Prostate gland (tissue), 2 donors: ENCODE measurements around the gene AQP12B.

ENCODE experiments used
- CTCF ChIP-seq, 4 experiments: fragments of 200-600 bp in 2 of 4; fragments of 450-650 bp in 2 of 4; sonication (generic) in 2 of 4; IDR thresholded peaks; 1 replicate in 3 of 4; 2 replicates in 1 of 4; pipeline ENCODE4 v1.5.1; 2016 to 2019; ENCODE audit warnings: antibody characterized with exemption in 4 of 4, mild to moderate bottlenecking in 2 of 4, moderate library complexity in 2 of 4
- POLR2A ChIP-seq: fragments of 450-650 bp; IDR thresholded peaks from one replicate; pipeline ENCODE4 v1.6.1; 2016; ENCODE audit warnings: antibody characterized with exemption, mild to moderate bottlenecking
- POLR2AphosphoS5 ChIP-seq: sonication (generic); formaldehyde crosslinking; IDR thresholded peaks from one replicate; pipeline ENCODE4 v1.6.1; 2017; ENCODE audit warnings: antibody characterized with exemption

- no peak for TF ChIP-seq POLR2AphosphoS5
- TF ChIP-seq CTCF (IDR thresholded peaks at IDR 0.05), result no peak
- TF ChIP-seq POLR2A, result no peak
Observed at GRCh38 chr2:240670402-240670801, 12.3 kb downstream of the AQP12B start.
